Activated T-cell treated with anti-CD3 and anti-CD28 coated beads, Interleukin-2, amount 50 U/mL, for 24 hours (primary cell): ENCODE data around the gene TLE1.
"Not testable (repeated sequence)": the region's sequence is repeated elsewhere in the genome, so short reads cannot be mapped to it uniquely, and the experiment has no call there.

Source experiments
- DNase-seq: peaks from one replicate; pipeline ENCODE4 v3.0.0-alpha.2; 2020
- H3K27ac Mint-ChIP-seq: 2 replicates; pipeline ENCODE4 v1.8.0; 2020; ENCODE audit warnings: mild to moderate bottlenecking, mixed read lengths
- H3K27me3 Mint-ChIP-seq: 2 replicates; pipeline ENCODE4 v1.8.0; 2020; ENCODE audit warnings: mixed read lengths
- H3K36me3 Mint-ChIP-seq: 2 replicates; pipeline ENCODE4 v1.8.0; 2020; ENCODE audit warnings: low read depth, mixed read lengths
- H3K4me1 Mint-ChIP-seq: 2 replicates; pipeline ENCODE4 v1.8.0; 2020; ENCODE audit warnings: low read depth, mixed read lengths
- H3K4me3 Mint-ChIP-seq: 2 replicates; pipeline ENCODE4 v1.8.0; 2020; ENCODE audit warnings: mild to moderate bottlenecking, moderate library complexity, mixed read lengths
- H3K9me3 Mint-ChIP-seq: 2 replicates; pipeline ENCODE4 v1.8.0; 2020; ENCODE audit warnings: mixed read lengths

Gene TLE1

GRCh38 chr9:81693671-81694378 lies 4.5 kb upstream of the TLE1 start:
- peaks cover 11% of the 10 kb centered on the region for H3K4me1 Mint-ChIP-seq
- DNase-seq, result no peak
- no peak overlapping the region for H3K27ac Mint-ChIP-seq
- H3K4me3 Mint-ChIP-seq, result no peak overlapping the region
- H3K27me3 Mint-ChIP-seq, result peaks cover 31% of the 10 kb centered on the region
- H3K9me3 Mint-ChIP-seq, result no peaks in the 10 kb centered on the region
- no peaks in the 10 kb centered on the region for H3K36me3 Mint-ChIP-seq

- Mint-ChIP-seq H3K4me3 (peak overlapping the region; percentile 78), H3K4me1 (peaks cover 25% of the 10 kb centered on the region), H3K27me3 (peaks cover 31% of the 10 kb centered on the region), H3K36me3 (no peaks in the 10 kb centered on the region), H3K27ac (no peak overlapping the region), H3K9me3 (no peaks in the 10 kb centered on the region)
- peak; percentile 28 for DNase-seq
Measured at GRCh38 chr9:81690251-81690851, 1.0 kb upstream of the TLE1 start.

GRCh38 chr9:81689093-81689342 lies 329 bp downstream of the TLE1 start:
- H3K36me3 Mint-ChIP-seq, DNase-seq, H3K9me3 Mint-ChIP-seq: not testable (repeated sequence)
- Mint-ChIP-seq H3K27me3 (peaks cover 28% of the 10 kb centered on the region), H3K27ac (peak overlapping the region; percentile 75), H3K4me1 (peaks cover 25% of the 10 kb centered on the region), H3K4me3 (peak overlapping the region; percentile 76)

DNA sequence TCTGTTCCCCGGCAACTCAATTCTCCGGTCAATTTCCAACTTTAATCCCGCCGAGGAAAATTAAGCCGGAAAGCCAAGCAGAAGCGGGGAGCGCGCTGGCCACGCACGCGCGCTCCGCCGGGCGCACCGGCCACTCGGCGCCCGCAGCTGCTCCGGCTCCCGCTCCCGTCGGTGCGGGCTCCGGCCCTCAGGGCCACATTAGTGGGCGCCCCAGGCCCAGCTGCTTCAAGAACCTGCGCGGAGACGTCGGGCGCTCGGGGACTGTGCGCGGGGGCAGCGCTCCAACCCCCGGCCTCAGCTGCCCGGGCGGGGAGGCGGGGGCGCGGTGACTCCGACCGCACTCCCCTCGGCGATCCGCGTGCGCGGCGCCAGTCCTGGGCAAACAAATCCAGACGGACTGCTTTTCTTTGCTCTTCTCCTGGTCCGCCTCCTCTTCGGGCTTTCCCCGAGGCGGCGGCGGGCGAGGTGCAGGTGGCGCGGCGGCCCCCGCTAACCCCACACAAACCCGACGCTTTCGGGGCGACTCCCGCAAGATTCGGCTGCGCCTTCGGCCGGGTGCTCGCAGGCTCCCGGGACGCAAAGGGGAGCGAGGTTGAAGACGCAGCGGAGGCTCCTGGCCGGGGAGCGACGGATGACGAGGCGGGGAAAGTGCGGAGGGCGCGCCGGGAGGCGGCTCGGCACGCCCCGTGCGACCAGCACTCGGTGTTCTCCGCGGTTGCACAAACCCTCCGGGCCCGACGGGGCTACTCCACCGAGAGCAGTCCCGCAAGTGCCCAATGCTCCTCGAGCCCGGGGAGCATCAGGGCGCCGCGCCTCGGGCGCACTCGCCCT lies 870 bp downstream of the TLE1 start:
- Mint-ChIP-seq H3K4me3 (peak overlapping the region; percentile 76), H3K4me1 (peaks cover 25% of the 10 kb centered on the region), H3K27me3 (peaks cover 25% of the 10 kb centered on the region)
- H3K9me3 Mint-ChIP-seq, H3K36me3 Mint-ChIP-seq, H3K27ac Mint-ChIP-seq: not testable (repeated sequence)
- peak; percentile 54 for DNase-seq

DNA sequence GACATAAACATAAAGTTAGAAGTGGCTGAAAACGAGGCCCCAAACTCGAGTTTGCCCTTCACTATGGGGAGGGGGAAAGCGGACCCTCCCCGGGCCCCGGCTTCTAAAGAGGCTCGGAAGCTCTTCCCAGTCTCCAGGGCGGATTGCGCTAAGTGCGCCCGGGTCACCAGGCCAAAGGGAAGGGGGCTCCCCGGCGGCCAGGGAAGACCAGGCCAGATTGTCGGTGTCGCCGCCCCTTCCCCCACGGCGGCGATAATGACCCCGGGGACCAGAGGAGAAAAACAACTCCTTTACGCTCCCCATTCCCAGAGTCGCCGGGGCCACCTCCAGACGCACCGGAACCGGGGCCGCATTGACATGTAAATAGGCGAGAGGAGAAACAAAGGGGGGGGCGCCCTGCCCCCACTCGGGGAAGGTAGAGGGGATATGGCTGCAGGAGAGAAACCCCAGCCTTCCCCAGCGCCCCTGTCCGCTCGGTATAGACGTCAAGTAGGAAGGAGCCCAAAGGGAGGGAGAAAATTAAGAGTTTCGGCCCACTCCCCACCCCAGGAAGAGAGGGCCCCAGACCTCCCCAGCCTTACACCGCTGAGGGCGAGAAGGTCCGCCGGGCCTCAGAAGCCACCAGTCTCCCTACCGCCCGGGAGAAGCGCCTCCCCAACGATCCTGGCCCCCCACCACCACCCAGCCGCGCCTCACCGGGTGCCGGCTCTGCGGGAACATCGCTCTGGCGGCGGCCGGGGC lies 1.7 kb downstream of the TLE1 start:
- peaks cover 25% of the 10 kb centered on the region for H3K4me1 Mint-ChIP-seq
- H3K4me3 Mint-ChIP-seq, result peak overlapping the region; percentile 60
- no peak overlapping the region for H3K27ac Mint-ChIP-seq
- no peaks in the 10 kb centered on the region for H3K36me3 Mint-ChIP-seq
- H3K9me3 Mint-ChIP-seq, result no peaks in the 10 kb centered on the region
- peaks cover 27% of the 10 kb centered on the region for H3K27me3 Mint-ChIP-seq
- peak; percentile 34 for DNase-seq

DNA sequence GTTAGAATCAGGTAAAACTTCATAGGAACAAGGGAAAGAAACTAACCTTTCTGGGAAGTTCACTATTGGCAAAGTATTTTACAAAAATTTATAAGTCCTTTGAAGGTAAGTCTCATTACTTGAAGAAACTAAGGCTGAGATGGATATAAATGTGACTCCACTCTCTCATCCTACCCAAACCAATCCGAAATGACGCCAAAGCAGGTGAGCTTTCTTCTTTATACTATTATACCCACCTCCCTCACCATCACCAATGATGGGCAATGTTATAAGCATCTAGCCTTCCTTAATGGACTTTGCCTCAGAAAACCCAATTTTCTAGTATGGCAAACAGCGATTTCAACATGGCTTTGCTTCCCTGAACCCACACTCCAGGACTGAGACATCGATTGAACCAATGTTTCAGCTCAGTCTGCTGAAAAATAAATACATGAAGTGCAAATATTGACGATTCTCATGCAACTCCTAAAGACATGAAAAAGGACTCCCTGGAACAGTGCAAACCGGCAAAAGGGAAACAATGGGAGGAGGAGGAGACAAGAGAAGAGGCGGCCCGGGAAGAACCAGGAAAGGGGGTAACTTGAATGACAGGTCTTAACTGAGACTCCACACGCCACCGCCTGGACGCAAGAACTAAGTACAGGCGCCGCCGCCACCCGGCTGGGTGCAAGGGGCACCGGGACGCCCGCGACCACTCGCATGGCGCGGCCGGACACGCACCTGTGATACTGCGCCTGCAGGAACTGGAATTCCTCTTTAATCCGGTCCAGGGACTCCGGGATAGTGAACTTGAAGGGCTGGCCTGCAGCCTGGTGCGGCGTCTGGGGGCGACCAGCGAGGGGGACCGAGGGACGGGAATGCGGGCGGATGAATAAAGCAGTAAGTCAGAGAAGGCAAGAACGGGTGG lies 2.5 kb downstream of the TLE1 start:
- DNase-seq, result peak; percentile 48
- H3K27ac Mint-ChIP-seq, result no peak overlapping the region
- peaks cover 32% of the 10 kb centered on the region for H3K27me3 Mint-ChIP-seq
- peaks cover 30% of the 10 kb centered on the region for H3K4me1 Mint-ChIP-seq
- peak overlapping the region; percentile 60 for H3K4me3 Mint-ChIP-seq
- H3K9me3 Mint-ChIP-seq, result no peaks in the 10 kb centered on the region
- H3K36me3 Mint-ChIP-seq, result no peaks in the 10 kb centered on the region

DNA sequence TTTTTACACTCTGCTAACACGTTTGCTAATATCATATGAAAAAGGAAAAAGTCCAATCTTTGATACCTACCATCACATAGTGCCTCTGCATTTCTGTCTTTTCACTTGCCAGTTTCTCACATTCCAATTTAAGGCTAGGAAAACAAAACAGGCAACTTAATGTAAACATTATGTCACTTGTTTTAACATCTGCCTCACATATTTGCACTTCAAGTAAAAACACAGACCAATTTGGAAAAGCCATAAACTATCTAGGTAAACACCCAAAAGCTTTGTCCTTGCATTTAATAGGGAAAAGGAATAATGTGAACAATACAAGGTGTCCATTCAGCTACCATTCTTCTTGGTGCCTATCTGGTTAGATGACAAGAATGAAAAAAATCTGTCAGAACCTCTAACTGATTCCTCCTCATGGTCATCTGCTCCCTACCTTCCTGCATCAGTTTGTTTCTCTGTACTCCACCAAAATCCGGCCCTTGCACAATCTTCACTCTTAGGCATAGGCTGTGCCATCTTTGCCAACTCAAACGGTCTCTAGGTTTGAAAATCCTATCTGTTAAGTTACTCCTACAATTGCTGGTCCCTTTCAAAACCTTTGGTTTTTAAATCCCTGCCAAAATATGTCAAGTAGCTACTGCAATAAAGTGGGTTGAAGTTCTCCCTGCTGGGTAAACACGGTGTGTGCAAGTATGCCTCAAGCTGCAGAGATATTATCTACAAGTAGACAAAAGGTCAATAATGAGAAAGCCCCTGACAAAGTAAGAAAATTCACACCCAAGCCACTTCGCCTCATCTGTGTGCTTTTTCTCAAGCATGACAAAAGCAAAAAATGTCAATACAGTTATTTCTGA lies 3.4 kb downstream of the TLE1 start:
- no peak overlapping the region for H3K4me3 Mint-ChIP-seq
- H3K4me1 Mint-ChIP-seq, result peaks cover 32% of the 10 kb centered on the region
- no peaks in the 10 kb centered on the region for H3K36me3 Mint-ChIP-seq
- DNase-seq, result no peak
- H3K27me3 Mint-ChIP-seq, result peaks cover 31% of the 10 kb centered on the region
- no peak overlapping the region for H3K27ac Mint-ChIP-seq
- H3K9me3 Mint-ChIP-seq, result no peaks in the 10 kb centered on the region

DNA sequence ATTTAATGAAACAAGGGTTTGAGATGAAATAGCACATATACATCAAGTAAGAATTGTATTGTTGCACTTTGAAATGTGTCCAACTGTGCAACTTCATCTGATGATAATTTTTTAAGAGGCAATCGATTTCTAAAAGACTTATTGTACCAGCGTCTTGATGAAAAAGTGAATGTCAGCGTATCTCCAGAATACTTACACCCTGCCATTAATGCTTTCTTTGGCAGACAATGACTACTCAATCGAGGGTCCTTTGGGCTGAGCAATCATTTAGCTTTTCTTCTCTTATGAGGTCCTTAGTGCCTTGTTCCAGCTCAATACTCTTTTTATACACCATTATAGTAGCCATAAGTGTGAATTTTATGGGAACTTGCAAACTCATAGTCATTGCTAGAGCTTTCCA lies 4.7 kb downstream of the TLE1 start:
- H3K9me3 Mint-ChIP-seq, result no peaks in the 10 kb centered on the region
- no peak overlapping the region for H3K4me3 Mint-ChIP-seq
- peaks cover 23% of the 10 kb centered on the region for H3K4me1 Mint-ChIP-seq
- peaks cover 26% of the 10 kb centered on the region for H3K27me3 Mint-ChIP-seq
- H3K27ac Mint-ChIP-seq, result no peak overlapping the region
- DNase-seq, result no peak
- no peaks in the 10 kb centered on the region for H3K36me3 Mint-ChIP-seq

- Mint-ChIP-seq H3K4me3 (no peak overlapping the region), H3K4me1 (peaks cover 21% of the 10 kb centered on the region), H3K27me3 (peaks cover 26% of the 10 kb centered on the region), H3K9me3 (no peaks in the 10 kb centered on the region), H3K27ac (no peak overlapping the region), H3K36me3 (no peaks in the 10 kb centered on the region)
- no peak for DNase-seq
Measured at GRCh38 chr9:81683704-81684103, 5.6 kb downstream of the TLE1 start.

DNA sequence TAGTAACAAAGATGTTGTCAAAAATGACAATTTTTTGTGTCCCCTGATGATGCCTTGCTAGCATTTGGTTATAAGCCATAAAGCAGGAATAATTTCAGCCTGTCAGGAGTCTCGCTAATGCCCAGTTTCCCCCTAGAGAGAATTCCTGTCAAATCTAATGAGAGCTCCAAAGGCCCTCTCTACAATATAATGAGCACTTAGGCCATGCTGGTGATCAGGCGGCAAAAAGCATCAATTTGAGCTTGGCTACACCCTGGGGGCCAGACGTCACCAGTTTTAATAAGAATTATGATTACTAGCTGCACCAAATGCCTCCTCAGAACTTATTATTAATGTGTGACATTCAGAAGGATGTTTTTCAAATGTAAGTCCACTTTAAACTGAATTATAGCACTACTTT lies 6.1 kb downstream of the TLE1 start:
- no peak for DNase-seq
- Mint-ChIP-seq H3K27me3 (peaks cover 26% of the 10 kb centered on the region), H3K4me3 (no peak overlapping the region), H3K27ac (no peak overlapping the region), H3K4me1 (peaks cover 21% of the 10 kb centered on the region), H3K9me3 (no peaks in the 10 kb centered on the region), H3K36me3 (no peaks in the 10 kb centered on the region)

DNA sequence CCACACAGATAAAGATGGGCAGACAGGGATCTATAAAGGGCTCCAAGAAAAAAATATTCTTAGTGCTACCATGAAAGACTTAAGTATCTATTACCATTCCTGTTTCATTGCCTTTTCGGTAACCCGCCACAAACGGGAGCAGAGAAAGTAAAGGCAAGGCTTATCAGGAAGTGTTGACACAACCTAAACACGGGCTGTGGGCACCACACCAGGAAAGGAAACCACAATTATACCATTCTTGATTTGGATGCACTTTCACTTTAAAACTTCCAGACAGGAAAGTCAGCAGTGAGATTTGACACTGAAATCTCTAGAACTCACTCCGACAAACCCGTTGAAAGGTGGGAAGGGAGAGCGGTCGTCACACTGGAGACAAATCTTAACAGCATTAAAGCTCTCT lies 6.5 kb downstream of the TLE1 start:
- H3K4me3 Mint-ChIP-seq, result no peak overlapping the region
- no peaks in the 10 kb centered on the region for H3K9me3 Mint-ChIP-seq
- no peaks in the 10 kb centered on the region for H3K36me3 Mint-ChIP-seq
- H3K4me1 Mint-ChIP-seq, result peaks cover 19% of the 10 kb centered on the region
- DNase-seq, result no peak
- peaks cover 26% of the 10 kb centered on the region for H3K27me3 Mint-ChIP-seq
- no peak overlapping the region for H3K27ac Mint-ChIP-seq

DNA sequence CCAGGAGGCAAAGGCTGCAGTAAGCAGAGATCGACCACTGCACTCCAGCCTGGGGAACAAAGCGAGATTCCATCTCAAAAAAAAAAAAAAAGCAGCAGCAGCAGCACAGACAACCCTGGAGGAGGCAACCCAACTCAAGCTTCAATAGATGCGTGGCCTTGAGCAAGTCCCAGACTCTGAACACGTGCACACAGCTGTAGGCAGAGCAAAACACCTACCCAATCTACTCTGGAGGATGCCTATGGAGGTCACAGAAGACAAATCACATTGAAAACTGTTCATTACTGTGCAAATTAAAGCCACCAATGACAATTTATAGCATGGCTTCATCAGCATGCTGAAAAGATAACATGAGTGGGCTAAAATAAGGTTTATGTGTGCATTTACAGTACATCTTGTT lies 7.2 kb downstream of the TLE1 start:
- DNase-seq, result no peak
- no peak overlapping the region for H3K4me3 Mint-ChIP-seq
- no peaks in the 10 kb centered on the region for H3K9me3 Mint-ChIP-seq
- H3K27ac Mint-ChIP-seq, result no peak overlapping the region
- peaks cover 26% of the 10 kb centered on the region for H3K27me3 Mint-ChIP-seq
- no peaks in the 10 kb centered on the region for H3K36me3 Mint-ChIP-seq
- H3K4me1 Mint-ChIP-seq, result peaks cover 13% of the 10 kb centered on the region

DNA sequence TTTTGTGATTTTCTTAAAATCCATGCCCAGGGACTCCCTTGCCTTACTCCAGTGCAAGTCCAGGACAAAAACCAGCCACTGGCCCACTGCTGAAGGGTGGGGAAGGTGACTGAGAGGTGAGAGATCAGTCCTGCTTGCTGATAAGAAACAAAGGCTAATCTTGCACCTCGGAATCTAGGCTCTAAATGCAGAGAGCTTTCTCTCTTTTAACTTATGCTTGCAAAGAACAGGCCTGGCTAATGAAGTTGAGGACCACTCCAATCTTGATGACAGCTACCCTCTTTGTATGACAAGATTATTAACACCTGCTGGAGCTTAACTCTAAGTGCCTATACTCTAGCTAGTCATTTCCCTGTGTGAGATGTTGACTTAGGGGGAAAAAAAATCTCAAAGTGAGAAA lies 8.8 kb downstream of the TLE1 start:
- Mint-ChIP-seq H3K27me3 (peaks cover 26% of the 10 kb centered on the region), H3K36me3 (no peaks in the 10 kb centered on the region), H3K4me1 (peaks cover 7% of the 10 kb centered on the region), H3K27ac (no peak overlapping the region), H3K9me3 (no peaks in the 10 kb centered on the region), H3K4me3 (no peak overlapping the region)
- DNase-seq, result no peak
